Heart left ventricle (tissue), 13 donors: ENCODE measurements around the gene WDR13.

Experiments used
- CTCF ChIP-seq, 12 donors: fragments of 200-600 bp; sonication (generic) in 4 of 12; IDR thresholded peaks; one replicate each; pipeline versions ENCODE4 v1.5.0 to v1.8.0; 2018 to 2022; ENCODE audit warnings: antibody characterized with exemption in 12 of 12, mild to moderate bottlenecking in 5 of 12
- POLR2A ChIP-seq, 2 donors: fragments of 450-650 bp; IDR thresholded peaks; one replicate each; pipeline ENCODE4 v1.6.1; 2017; ENCODE audit warnings: antibody characterized with exemption in 2 of 2, mild to moderate bottlenecking in 2 of 2, moderate library complexity in 2 of 2
- donor health status: ischemic (EF 13 %, LVEDD 7.1; RV severe dilation, severe dysfunction).
- donor health status: DM: no; HTN: yes; CAD: no.
- donor health status: DM: no; HTN: no; CAD: no.
- donor health status: ischemic (EF 25% LVEDD 6.9; RV normal size, moderate dysfunction).
- donor health status: ischemic (EF 25% LVEDD 5.7; RV mildly dilated, moderate dysfunction).
- donor health status: ischemic (EF 35%, LVEDD 5.7; RV mildly dilated, moderate dysfunction).
- donor health status: nonischemic (EF 11% LVEDD 7.7; RV severe dilation, severe dysfunction).
- donor health status: DM: yes; HTN: yes; CAD: no.
- donor health status: PGD.
- donor health status: ischemic (EF 29% LVEDD 5.4; RV normal size, mild dysfunction).
- donor health status: nonischemic (EF 23%, LVEDD 6.1; RV moderate dilation, normal function).

GRCh38 chrX:48578661-48579128 lies 18.6 kb upstream of the WDR13 start:
- no peak for TF ChIP-seq CTCF (IDR thresholded peaks at IDR 0.05)
- TF ChIP-seq POLR2A (IDR thresholded peaks at IDR 0.05), result no peak
